Caco-2 (cell line): ENCODE measurements around the gene SH3RF2. TPM values are rescaled to one million over a fixed set of nuclear protein-coding genes. Genes with fewer than 3 reads are reported as not detected.

ENCODE experiments used
- BruUV-seq: library from RNA; stranded (reverse); fragments of 400-500 nt; replicated peaks from 2 replicates; lab custom pipeline; 2021; lab: Mats Ljungman, UMichigan
- CTCF ChIA-PET: fragments of 300-600 bp; sonication (Branson Sonifier 250); formaldehyde crosslinking; loops from one replicate; lab custom pipeline; 2022; ENCODE audit warnings: antibody characterized with exemption; lab: Charles Lee
- POLR2A ChIA-PET: fragments of 300-600 bp; sonication (Branson Sonifier 250); formaldehyde crosslinking; loops from one replicate; lab custom pipeline; 2022; ENCODE audit warnings: antibody characterized with exemption; lab: Charles Lee
- DNase-seq, 2 experiments: peaks; one replicate each; pipeline versions ENCODE4 v3.0.0 to v3.0.0-alpha.2; 2020 to 2022
- H3K27me3 ChIP-seq: replicated peaks from 2 replicates; pipeline ENCODE4 v1.6.0; 2011; ENCODE audit warnings: low read length; ENCODE audit not compliant: control insufficient read depth, insufficient read depth
- H3K36me3 ChIP-seq: 2 replicates; pipeline ENCODE4 v1.5.1; 2011; ENCODE audit warnings: low read length; ENCODE audit not compliant: control insufficient read depth, insufficient read depth
- H3K4me1 ChIP-seq: fragments of 250-450 bp; sonication (Bioruptor Pico); 2 replicates; pipeline ENCODE4 v1.5.1; 2020; ENCODE audit warnings: mild to moderate bottlenecking
- H3K4me3 ChIP-seq: 2 replicates; pipeline ENCODE4 v1.5.1; 2011; ENCODE audit warnings: low read depth, mild to moderate bottlenecking, control low read depth, low read length
- H3K9me3 ChIP-seq: fragments of 250-450 bp; sonication (Bioruptor Pico); 2 replicates; pipeline ENCODE4 v1.5.1; 2020; ENCODE audit warnings: mild to moderate bottlenecking, moderate library complexity
- H3K27ac Mint-ChIP-seq: one replicate; pipeline ENCODE4 v1.8.0; 2022; ENCODE audit warnings: mixed read lengths; ENCODE audit not compliant: unreplicated experiment
- H3K27me3 Mint-ChIP-seq: one replicate; pipeline ENCODE4 v1.8.0; 2022; ENCODE audit warnings: mixed read lengths; ENCODE audit not compliant: insufficient read depth, unreplicated experiment
- H3K36me3 Mint-ChIP-seq: one replicate; pipeline ENCODE4 v1.8.0; 2022; ENCODE audit warnings: mild to moderate bottlenecking, mixed read lengths; ENCODE audit not compliant: insufficient read depth, unreplicated experiment
- H3K4me1 Mint-ChIP-seq: one replicate; pipeline ENCODE4 v1.8.0; 2022; ENCODE audit warnings: low read depth, mixed read lengths; ENCODE audit not compliant: unreplicated experiment
- H3K4me3 Mint-ChIP-seq: one replicate; pipeline ENCODE4 v1.8.0; 2022; ENCODE audit warnings: mild to moderate bottlenecking, moderate library complexity, mixed read lengths; ENCODE audit not compliant: unreplicated experiment
- H3K9me3 Mint-ChIP-seq: one replicate; pipeline ENCODE4 v1.8.0; 2022; ENCODE audit warnings: mixed read lengths; ENCODE audit not compliant: unreplicated experiment
- intact Hi-C: fragments of 100-400 bp; cut with micrococcal nuclease; formaldehyde crosslinking; loops from one replicate; pipeline ENCODE4 v1.10.0; 2022; ENCODE audit not compliant: unreplicated experiment
- total RNA-seq: library from RNA; stranded (reverse); gene quantifications from 2 replicates; pipeline ENCODE4 v1.2.3, GENCODE V29; 2022
- TF ChIP-seq, protein P1 (sequence below), 2 experiments: fragments of 200-600 bp in 1 of 2; IDR thresholded peaks; 1 replicate in 1 of 2; 2 replicates in 1 of 2; pipeline versions ENCODE4 v1.5.1 to v1.8.0; 2011 to 2022; ENCODE audit warnings: antibody characterized with exemption in 1 of 2, control low read depth in 1 of 2, inconsistent platforms in 1 of 2, low read depth in 1 of 2, low read length in 1 of 2, mild to moderate bottlenecking in 1 of 2, moderate library complexity in 1 of 2; ENCODE audit not compliant: insufficient read depth in 1 of 2, severe bottlenecking in 1 of 2, unreplicated experiment in 1 of 2

SH3RF2 gene
- total RNA-seq, 1 experiment from 2014 or later = 49.4 TPM

DNA sequence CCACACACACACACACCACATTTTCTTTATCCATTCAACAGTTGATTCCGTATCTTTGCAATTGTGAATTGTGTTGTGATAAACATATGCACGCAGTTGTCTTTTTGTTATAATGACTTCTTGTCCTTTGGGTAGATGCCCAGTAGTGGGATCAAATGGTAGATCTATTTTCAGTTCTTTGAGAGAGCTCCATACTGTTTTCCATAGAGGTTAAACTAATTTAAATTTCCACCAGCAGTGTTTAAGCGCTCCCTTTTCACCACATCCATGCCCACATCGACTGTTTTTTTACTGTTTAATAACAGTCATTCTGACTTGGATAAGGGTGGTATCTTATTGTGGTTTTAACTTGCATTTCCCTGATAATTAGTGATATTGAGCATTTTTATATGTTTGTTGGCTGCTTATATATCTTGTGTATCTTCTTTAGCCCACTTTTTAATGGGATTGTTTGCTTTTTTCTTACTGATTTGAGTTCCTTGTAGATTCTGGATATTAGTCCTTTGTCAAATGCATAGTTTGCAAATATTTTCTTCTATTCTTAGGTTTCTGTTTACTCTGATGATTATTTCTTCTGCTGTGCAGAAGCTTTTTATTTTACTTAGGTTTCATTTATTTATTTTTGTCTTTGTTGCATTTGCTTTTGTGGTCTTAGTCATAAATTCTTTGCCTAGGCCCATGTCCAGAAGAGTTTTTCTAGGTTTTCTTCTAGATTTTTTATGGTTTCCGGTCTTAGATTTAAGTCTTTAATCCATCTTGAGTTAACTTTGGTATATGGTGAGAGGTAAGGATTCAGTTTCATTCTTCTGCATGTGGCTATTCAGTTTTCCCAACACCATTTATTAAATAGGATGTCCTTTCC, 82.4 kb downstream of the SH3RF2 start:
- TF ChIP-seq, protein P1, sequence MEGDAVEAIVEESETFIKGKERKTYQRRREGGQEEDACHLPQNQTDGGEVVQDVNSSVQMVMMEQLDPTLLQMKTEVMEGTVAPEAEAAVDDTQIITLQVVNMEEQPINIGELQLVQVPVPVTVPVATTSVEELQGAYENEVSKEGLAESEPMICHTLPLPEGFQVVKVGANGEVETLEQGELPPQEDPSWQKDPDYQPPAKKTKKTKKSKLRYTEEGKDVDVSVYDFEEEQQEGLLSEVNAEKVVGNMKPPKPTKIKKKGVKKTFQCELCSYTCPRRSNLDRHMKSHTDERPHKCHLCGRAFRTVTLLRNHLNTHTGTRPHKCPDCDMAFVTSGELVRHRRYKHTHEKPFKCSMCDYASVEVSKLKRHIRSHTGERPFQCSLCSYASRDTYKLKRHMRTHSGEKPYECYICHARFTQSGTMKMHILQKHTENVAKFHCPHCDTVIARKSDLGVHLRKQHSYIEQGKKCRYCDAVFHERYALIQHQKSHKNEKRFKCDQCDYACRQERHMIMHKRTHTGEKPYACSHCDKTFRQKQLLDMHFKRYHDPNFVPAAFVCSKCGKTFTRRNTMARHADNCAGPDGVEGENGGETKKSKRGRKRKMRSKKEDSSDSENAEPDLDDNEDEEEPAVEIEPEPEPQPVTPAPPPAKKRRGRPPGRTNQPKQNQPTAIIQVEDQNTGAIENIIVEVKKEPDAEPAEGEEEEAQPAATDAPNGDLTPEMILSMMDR (IDR thresholded peaks at IDR 0.05; ENCODE audit: insufficient read depth in 1 of 2, low read depth in 1 of 2, low read length in 1 of 2, severe bottlenecking in 1 of 2, unreplicated experiment in 1 of 2) = no peak
- Histone ChIP-seq H3K9me3 (no peaks in the 10 kb centered on the region), H3K27me3 (no peaks in the 10 kb centered on the region), H3K36me3 (peaks cover 6% of the 10 kb centered on the region), H3K4me1 (peaks cover 33% of the 10 kb centered on the region), H3K4me3 (no peak overlapping the region)
- Mint-ChIP-seq H3K4me3 (no peak overlapping the region), H3K4me1 (peaks cover 35% of the 10 kb centered on the region), H3K27me3 (no peaks in the 10 kb centered on the region), H3K27ac (no peak overlapping the region), H3K9me3 (no peaks in the 10 kb centered on the region), H3K36me3 (peaks cover 33% of the 10 kb centered on the region)
- DNase-seq = no peak
- intact Hi-C loops = loop anchor here (2.0 kb wide), 1 partner anchor 30 kb away; no protein-coding TSS in a partner anchor
- BruUV-seq = no TSS peak
- ChIA-PET POLR2A (no interaction called here), CTCF (interaction anchor here (0.6 kb wide), 1 partner anchor 49 kb away, joined by 8 read pairs; no protein-coding TSS in a partner anchor)

DNA sequence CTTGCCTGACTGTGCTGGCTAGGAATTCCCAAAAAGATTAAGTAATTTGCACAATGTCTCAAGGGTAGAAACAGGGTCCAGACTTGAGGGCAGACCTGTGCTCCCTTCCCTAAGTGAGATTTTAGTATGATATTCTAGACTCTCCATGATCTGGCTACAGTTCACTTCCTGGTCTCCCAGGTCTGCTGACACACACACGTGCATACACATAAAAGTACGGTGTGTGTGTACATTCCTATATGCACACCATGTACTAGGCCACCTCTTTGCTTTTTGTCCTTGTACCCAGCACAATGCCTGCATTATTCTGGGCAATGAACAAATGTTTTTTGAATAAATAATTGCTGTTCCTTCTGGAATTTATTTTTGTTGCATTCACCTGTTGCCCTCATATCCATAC, 83.7 kb downstream of the SH3RF2 start:
- peaks cover 46% of the 10 kb centered on the region for H3K4me1 ChIP-seq
- no peak for DNase-seq
- intact Hi-C loops = no loop called here
- Mint-ChIP-seq H3K9me3 (no peaks in the 10 kb centered on the region), H3K4me3 (no peak overlapping the region), H3K27ac (no peak overlapping the region), H3K27me3 (no peaks in the 10 kb centered on the region), H3K4me1 (peaks cover 46% of the 10 kb centered on the region), H3K36me3 (peaks cover 28% of the 10 kb centered on the region)
- no TSS peak for BruUV-seq
- POLR2A ChIA-PET = no interaction called here
- H3K4me3 ChIP-seq = no peak overlapping the region
- peaks cover 2% of the 10 kb centered on the region for H3K36me3 ChIP-seq
- CTCF ChIA-PET = interaction anchor here (0.6 kb wide), 1 partner anchor 17 kb away, joined by 3 read pairs; no protein-coding TSS in a partner anchor
- no peaks in the 10 kb centered on the region for H3K9me3 ChIP-seq
- TF ChIP-seq, protein P1 (IDR thresholded peaks at IDR 0.05; ENCODE audit: insufficient read depth in 1 of 2, low read depth in 1 of 2, low read length in 1 of 2, severe bottlenecking in 1 of 2, unreplicated experiment in 1 of 2) = no peak
- H3K27me3 ChIP-seq = no peaks in the 10 kb centered on the region

DNA sequence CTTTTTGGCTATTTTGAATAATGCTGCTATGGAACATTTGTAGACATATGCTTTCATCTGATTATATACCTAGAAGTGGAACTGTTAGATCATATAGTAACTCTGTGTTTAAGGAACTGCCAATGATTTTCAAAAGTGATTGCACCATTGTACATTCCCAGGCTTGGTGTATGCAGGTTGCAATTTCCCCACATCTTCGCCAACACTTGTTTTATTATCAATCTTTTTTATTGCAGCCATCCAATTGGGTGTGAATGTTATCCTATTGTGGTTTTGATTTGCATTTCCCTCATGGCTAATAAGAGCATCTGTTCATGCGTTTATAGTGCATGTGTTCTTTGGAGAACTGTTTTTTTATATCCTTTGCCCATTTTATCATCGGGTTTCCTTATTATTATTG, 87.7 kb downstream of the SH3RF2 start:
- BruUV-seq = no TSS peak
- POLR2A ChIA-PET = no interaction called here
- Mint-ChIP-seq H3K4me1 (peaks cover 58% of the 10 kb centered on the region), H3K9me3 (no peaks in the 10 kb centered on the region), H3K36me3 (peaks cover 44% of the 10 kb centered on the region), H3K4me3 (no peak overlapping the region), H3K27me3 (no peaks in the 10 kb centered on the region), H3K27ac (no peak overlapping the region)
- TF ChIP-seq, protein P1 (IDR thresholded peaks at IDR 0.05; ENCODE audit: insufficient read depth in 1 of 2, low read depth in 1 of 2, low read length in 1 of 2, severe bottlenecking in 1 of 2, unreplicated experiment in 1 of 2) = no peak
- CTCF ChIA-PET = interaction anchor here (1.2 to 1.3 kb wide), 2 partner anchors 9 to 45 kb away, joined by 3 to 7 read pairs; no protein-coding TSS in a partner anchor
- H3K9me3 ChIP-seq = no peaks in the 10 kb centered on the region
- H3K4me3 ChIP-seq = no peak overlapping the region
- DNase-seq = no peak
- intact Hi-C loops = no loop called here
- H3K27me3 ChIP-seq = no peaks in the 10 kb centered on the region
- peaks cover 3% of the 10 kb centered on the region; the same call in 1 of the 2 replicates for H3K36me3 ChIP-seq
- peaks cover 66% of the 10 kb centered on the region for H3K4me1 ChIP-seq
